ENCODE data around the gene TTLL11.

DNA sequence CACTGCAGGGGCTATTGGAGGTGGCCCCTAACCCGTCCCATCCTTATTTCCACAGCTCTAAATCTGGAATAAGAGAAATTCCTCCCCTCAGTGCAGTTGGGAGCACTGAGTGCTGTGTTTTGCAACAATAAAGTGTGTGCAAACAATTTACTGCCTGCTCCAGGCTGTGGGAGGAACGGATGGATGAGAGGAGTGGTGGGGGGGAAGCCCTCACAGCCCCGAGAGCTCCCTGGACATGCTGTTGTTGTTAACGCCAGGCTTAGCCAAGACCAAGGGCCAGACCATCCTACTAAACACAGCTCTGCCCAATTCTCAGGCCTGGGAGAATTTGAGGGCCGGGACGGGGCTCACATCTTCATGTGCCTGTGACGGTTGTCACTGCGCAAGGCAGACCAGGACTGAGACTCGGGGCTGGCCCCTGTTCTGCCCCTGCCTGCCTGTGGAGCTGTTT is 241.4 kb downstream of the TTLL11 start:
- TF ChIP-seq, protein P1, sequence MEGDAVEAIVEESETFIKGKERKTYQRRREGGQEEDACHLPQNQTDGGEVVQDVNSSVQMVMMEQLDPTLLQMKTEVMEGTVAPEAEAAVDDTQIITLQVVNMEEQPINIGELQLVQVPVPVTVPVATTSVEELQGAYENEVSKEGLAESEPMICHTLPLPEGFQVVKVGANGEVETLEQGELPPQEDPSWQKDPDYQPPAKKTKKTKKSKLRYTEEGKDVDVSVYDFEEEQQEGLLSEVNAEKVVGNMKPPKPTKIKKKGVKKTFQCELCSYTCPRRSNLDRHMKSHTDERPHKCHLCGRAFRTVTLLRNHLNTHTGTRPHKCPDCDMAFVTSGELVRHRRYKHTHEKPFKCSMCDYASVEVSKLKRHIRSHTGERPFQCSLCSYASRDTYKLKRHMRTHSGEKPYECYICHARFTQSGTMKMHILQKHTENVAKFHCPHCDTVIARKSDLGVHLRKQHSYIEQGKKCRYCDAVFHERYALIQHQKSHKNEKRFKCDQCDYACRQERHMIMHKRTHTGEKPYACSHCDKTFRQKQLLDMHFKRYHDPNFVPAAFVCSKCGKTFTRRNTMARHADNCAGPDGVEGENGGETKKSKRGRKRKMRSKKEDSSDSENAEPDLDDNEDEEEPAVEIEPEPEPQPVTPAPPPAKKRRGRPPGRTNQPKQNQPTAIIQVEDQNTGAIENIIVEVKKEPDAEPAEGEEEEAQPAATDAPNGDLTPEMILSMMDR (conservative IDR thresholded peaks at IDR 0.05; ENCODE audit: low read depth in 2 of 2), result no peak
- TF ChIP-seq EZH2 (IDR thresholded peaks at IDR 0.05; ENCODE audit: low read depth, unreplicated experiment) (no peak), POLR2AphosphoS5 (IDR thresholded peaks at IDR 0.05; ENCODE audit: low read depth) (no peak), EZH2phosphoT487 (IDR thresholded peaks at IDR 0.05; ENCODE audit: unreplicated experiment) (no peak), STAT1 (IDR thresholded peaks at IDR 0.05; ENCODE audit: unreplicated experiment) (no peak), CREB1 (CRISPR knock-in tag; IDR thresholded peaks at IDR 0.05; ENCODE audit: low read depth) (no peak), ZNF114 (CRISPR knock-in tag; IDR thresholded peaks at IDR 0.05) (no peak)
- TF ChIP-seq, protein P2, sequence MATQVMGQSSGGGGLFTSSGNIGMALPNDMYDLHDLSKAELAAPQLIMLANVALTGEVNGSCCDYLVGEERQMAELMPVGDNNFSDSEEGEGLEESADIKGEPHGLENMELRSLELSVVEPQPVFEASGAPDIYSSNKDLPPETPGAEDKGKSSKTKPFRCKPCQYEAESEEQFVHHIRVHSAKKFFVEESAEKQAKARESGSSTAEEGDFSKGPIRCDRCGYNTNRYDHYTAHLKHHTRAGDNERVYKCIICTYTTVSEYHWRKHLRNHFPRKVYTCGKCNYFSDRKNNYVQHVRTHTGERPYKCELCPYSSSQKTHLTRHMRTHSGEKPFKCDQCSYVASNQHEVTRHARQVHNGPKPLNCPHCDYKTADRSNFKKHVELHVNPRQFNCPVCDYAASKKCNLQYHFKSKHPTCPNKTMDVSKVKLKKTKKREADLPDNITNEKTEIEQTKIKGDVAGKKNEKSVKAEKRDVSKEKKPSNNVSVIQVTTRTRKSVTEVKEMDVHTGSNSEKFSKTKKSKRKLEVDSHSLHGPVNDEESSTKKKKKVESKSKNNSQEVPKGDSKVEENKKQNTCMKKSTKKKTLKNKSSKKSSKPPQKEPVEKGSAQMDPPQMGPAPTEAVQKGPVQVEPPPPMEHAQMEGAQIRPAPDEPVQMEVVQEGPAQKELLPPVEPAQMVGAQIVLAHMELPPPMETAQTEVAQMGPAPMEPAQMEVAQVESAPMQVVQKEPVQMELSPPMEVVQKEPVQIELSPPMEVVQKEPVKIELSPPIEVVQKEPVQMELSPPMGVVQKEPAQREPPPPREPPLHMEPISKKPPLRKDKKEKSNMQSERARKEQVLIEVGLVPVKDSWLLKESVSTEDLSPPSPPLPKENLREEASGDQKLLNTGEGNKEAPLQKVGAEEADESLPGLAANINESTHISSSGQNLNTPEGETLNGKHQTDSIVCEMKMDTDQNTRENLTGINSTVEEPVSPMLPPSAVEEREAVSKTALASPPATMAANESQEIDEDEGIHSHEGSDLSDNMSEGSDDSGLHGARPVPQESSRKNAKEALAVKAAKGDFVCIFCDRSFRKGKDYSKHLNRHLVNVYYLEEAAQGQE (IDR thresholded peaks at IDR 0.05; ENCODE audit: unreplicated experiment), result no peak
